WTC11 (cell line): Measurements from ENCODE around the gene RNF167. TPM values are rescaled to one million over a fixed set of nuclear protein-coding genes. Genes with fewer than 3 reads are reported as not detected.

ENCODE experiments used
- ATAC-seq: fragments of 200-7000 bp; cut with Tn5 transposase; 2 replicates; pipeline ENCODE4 v1.10.0; 2021; ENCODE audit warnings: mild to moderate bottlenecking, moderate library complexity
- CTCF ChIA-PET: fragments of 300-600 bp; sonication (Branson Sonifier 250); formaldehyde crosslinking; loops from one replicate; lab custom pipeline; 2021; ENCODE audit warnings: antibody characterized with exemption; lab: Charles Lee
- POLR2A ChIA-PET: fragments of 350-600 bp; sonication (Branson Sonifier 250); formaldehyde crosslinking; loops from one replicate; lab custom pipeline; 2021; ENCODE audit warnings: antibody characterized with exemption; lab: Charles Lee
- DNase-seq: peaks from one replicate; pipeline ENCODE4 v3.0.0; 2021; ENCODE audit warnings: low spot score
- H3K27ac Mint-ChIP-seq: 2 replicates; pipeline ENCODE4 v1.8.0; 2021; ENCODE audit warnings: mixed read lengths
- H3K27me3 Mint-ChIP-seq: 2 replicates; pipeline ENCODE4 v1.8.0; 2021; ENCODE audit warnings: low read depth, mild to moderate bottlenecking, moderate library complexity, mixed read lengths
- H3K36me3 Mint-ChIP-seq: 2 replicates; pipeline ENCODE4 v1.8.0; 2021; ENCODE audit warnings: mixed read lengths
- H3K4me1 Mint-ChIP-seq: 2 replicates; pipeline ENCODE4 v1.8.0; 2022; ENCODE audit warnings: mixed read lengths
- H3K4me3 Mint-ChIP-seq: 2 replicates; pipeline ENCODE4 v1.8.0; 2021; ENCODE audit warnings: mild to moderate bottlenecking, moderate library complexity, mixed read lengths
- H3K9me3 Mint-ChIP-seq: 2 replicates; pipeline ENCODE4 v1.8.0; 2021; ENCODE audit warnings: mixed read lengths
- ATF3 ChIP-seq: sonication (generic); formaldehyde crosslinking; conservative IDR thresholded peaks from 2 replicates; pipeline ENCODE4 v1.8.1; 2022; ENCODE audit warnings: mild to moderate bottlenecking, missing genetic modification reagents
- CTCF ChIP-seq: fragments of 200-600 bp; IDR thresholded peaks from 2 replicates; pipeline ENCODE4 v1.8.0; 2022; ENCODE audit warnings: antibody characterized with exemption
- E2F1 ChIP-seq: sonication (generic); formaldehyde crosslinking; IDR thresholded peaks from 2 replicates; pipeline ENCODE4 v1.8.0; 2022; ENCODE audit warnings: mild to moderate bottlenecking, missing genetic modification reagents
- E2F4 ChIP-seq: sonication (generic); formaldehyde crosslinking; IDR thresholded peaks from 2 replicates; pipeline ENCODE4 v1.8.1; 2022; ENCODE audit warnings: low read depth, mild to moderate bottlenecking, moderate library complexity, missing genetic modification reagents, borderline replicate concordance
- KAT7 ChIP-seq: sonication (generic); formaldehyde crosslinking; IDR thresholded peaks from 2 replicates; pipeline ENCODE4 v1.8.1; 2023; ENCODE audit warnings: missing genetic modification reagents, mild to moderate bottlenecking, borderline replicate concordance
- MAX ChIP-seq: sonication (generic); formaldehyde crosslinking; IDR thresholded peaks from 2 replicates; pipeline ENCODE4 v1.8.0; 2022; ENCODE audit warnings: mild to moderate bottlenecking, missing genetic modification reagents
- MXD4 ChIP-seq: fragments of 250-450 bp; sonication (Bioruptor Pico); IDR thresholded peaks from 2 replicates; pipeline ENCODE4 v1.8.0; 2021; ENCODE audit warnings: mild to moderate bottlenecking, moderate library complexity, borderline replicate concordance
- NFATC4 ChIP-seq: fragments of 250-450 bp; sonication (Bioruptor Pico); IDR thresholded peaks from 2 replicates; pipeline ENCODE4 v1.9.0; 2021; ENCODE audit warnings: mild to moderate bottlenecking
- NR3C1 ChIP-seq: sonication (generic); formaldehyde crosslinking; conservative IDR thresholded peaks from 2 replicates; pipeline ENCODE4 v1.8.1; 2023; ENCODE audit warnings: low read depth, mild to moderate bottlenecking, missing genetic modification reagents
- RELA ChIP-seq: sonication (generic); formaldehyde crosslinking; IDR thresholded peaks from 2 replicates; pipeline ENCODE4 v1.8.1; 2022; ENCODE audit warnings: missing genetic modification reagents, mild to moderate bottlenecking, borderline replicate concordance
- SOX15 ChIP-seq: fragments of 250-450 bp; sonication (Bioruptor Pico); IDR thresholded peaks from 2 replicates; pipeline ENCODE4 v1.9.0; 2021; ENCODE audit warnings: mild to moderate bottlenecking
- SP1 ChIP-seq: sonication (generic); formaldehyde crosslinking; conservative IDR thresholded peaks from 2 replicates; pipeline ENCODE4 v1.8.1; 2022; ENCODE audit warnings: missing genetic modification reagents
- USF1 ChIP-seq: sonication (generic); formaldehyde crosslinking; IDR thresholded peaks from 2 replicates; pipeline ENCODE4 v1.8.0; 2022; ENCODE audit warnings: mild to moderate bottlenecking, missing genetic modification reagents
- ZNF138 ChIP-seq: sonication (generic); formaldehyde crosslinking; conservative IDR thresholded peaks from 2 replicates; pipeline ENCODE4 v1.8.1; 2022; ENCODE audit warnings: mild to moderate bottlenecking, moderate library complexity, missing genetic modification reagents
- ZNF416 ChIP-seq: fragments of 250-450 bp; sonication (Bioruptor Pico); IDR thresholded peaks from 2 replicates; pipeline ENCODE4 v1.9.0; 2021; ENCODE audit warnings: mild to moderate bottlenecking, inconsistent platforms
- ZNF423 ChIP-seq: fragments of 250-450 bp; sonication (Bioruptor Pico); IDR thresholded peaks from 2 replicates; pipeline ENCODE4 v2.1.2; 2022; ENCODE audit warnings: mild to moderate bottlenecking, moderate library complexity
- ZNF425 ChIP-seq: fragments of 250-450 bp; sonication (Bioruptor Pico); conservative IDR thresholded peaks from 2 replicates; pipeline ENCODE4 v1.9.0; 2021; ENCODE audit warnings: mild to moderate bottlenecking
- ZNF512 ChIP-seq: sonication (generic); formaldehyde crosslinking; IDR thresholded peaks from 2 replicates; pipeline ENCODE4 v1.8.1; 2022; ENCODE audit warnings: missing genetic modification reagents, borderline replicate concordance
- total RNA-seq: library from RNA; stranded (reverse); gene quantifications from 3 replicates; pipeline ENCODE4 v1.2.3, GENCODE V29; 2021

RNF167 gene
- total RNA-seq, 1 experiment from 2014 or later = 143 TPM

- Mint-ChIP-seq H3K9me3 (no peaks in the 10 kb centered on the region), H3K36me3 (peaks cover 5% of the 10 kb centered on the region), H3K4me1 (peaks cover 24% of the 10 kb centered on the region), H3K27ac (peak overlapping the region; percentile 66), H3K27me3 (peaks cover 63% of the 10 kb centered on the region), H3K4me3 (no peak overlapping the region)
- ChIA-PET POLR2A (interaction anchor here (1.2 to 1.7 kb wide), 2 partner anchors 14 to 64 kb away, joined by 3 to 5 read pairs; no protein-coding TSS in a partner anchor), CTCF (interaction anchor here (1.0 to 1.2 kb wide), 2 partner anchors 64 to 89 kb away, joined by 3 to 4 read pairs; no protein-coding TSS in a partner anchor)
- ATAC-seq (peak; percentile 46), DNase-seq (peak; percentile 40)
- TF ChIP-seq MAX (CRISPR knock-in tag) (0 out of 2 replicates have a peak, but pooled peaks have one; percentile 30), NR3C1 (CRISPR knock-in tag) (no peak)
Measured at GRCh38 chr17:4972752-4973151, 32.7 kb downstream of the RNF167 start.

GRCh38 chr17:4973256-4974114 is 33.4 kb downstream of the RNF167 start:
- POLR2A ChIA-PET = interaction anchor here (0.6 to 1.7 kb wide), 3 partner anchors 13 to 64 kb away, joined by 3 to 5 read pairs (median 3); no protein-coding TSS in a partner anchor
- H3K4me1 Mint-ChIP-seq = peaks cover 24% of the 10 kb centered on the region
- no peak for DNase-seq
- ATAC-seq = no peak
- TF ChIP-seq MXD4 (CRISPR knock-in tag) (no peak), SOX15 (CRISPR knock-in tag) (no peak), ZNF138 (no peak), CTCF (no peak), NFATC4 (CRISPR knock-in tag) (no peak), ZNF512 (CRISPR knock-in tag) (no peak), USF1 (CRISPR knock-in tag) (no peak), ATF3 (no peak), ZNF423 (CRISPR knock-in tag) (no peak), ZNF425 (CRISPR knock-in tag) (no peak), E2F4 (CRISPR knock-in tag) (no peak), KAT7 (no peak), E2F1 (CRISPR knock-in tag) (no peak), RELA (no peak), SP1 (no peak), ZNF416 (no peak)
- TF ChIP-seq, all 79 proteins: peak for 0
- H3K36me3 Mint-ChIP-seq = peaks cover 5% of the 10 kb centered on the region
- CTCF ChIA-PET = interaction anchor here (1.0 to 1.2 kb wide), 2 partner anchors 64 to 88 kb away, joined by 3 to 4 read pairs; no protein-coding TSS in a partner anchor
- no peaks in the 10 kb centered on the region for H3K9me3 Mint-ChIP-seq
- no peak overlapping the region for H3K4me3 Mint-ChIP-seq
- H3K27me3 Mint-ChIP-seq = peaks cover 70% of the 10 kb centered on the region
- peak overlapping the region; percentile 49; the same call in 1 of the 2 replicates for H3K27ac Mint-ChIP-seq
